ENCODE results near the gene FASLG. TPM values are rescaled to one million over a fixed set of nuclear protein-coding genes. Genes with fewer than 3 reads are reported as not detected.

FASLG gene
- total and polyA plus RNA-seq, 4 donors: 0.20 to 0.34 (median 0.30) TPM; not detected in 1

GRCh38 chr1:172670316-172670715 is 11.4 kb downstream of the FASLG start:
- Histone ChIP-seq H3K9me3 (ENCODE audit: control insufficient read depth in 4 of 4, insufficient read depth in 3 of 4, low read length in 3 of 4) (no peaks in the 10 kb centered on the region), H3K9ac (ENCODE audit: insufficient read depth in 1 of 2, low read length in 2 of 2) (no peak overlapping the region), H3K4me1 (ENCODE audit: control insufficient read depth in 5 of 5, insufficient read depth in 5 of 5, low read length in 5 of 5) (no peaks in the 10 kb centered on the region), H3K27me3 (ENCODE audit: control insufficient read depth in 3 of 3, insufficient read depth in 3 of 3, low read length in 2 of 3) (no peaks in the 10 kb centered on the region), H3K4me3 (no peak overlapping the region), H3K27ac (ENCODE audit: low read depth in 1 of 2, low read length in 1 of 2) (no peak overlapping the region), H3K36me3 (ENCODE audit: control insufficient read depth in 4 of 4, insufficient read depth in 4 of 4, low read length in 4 of 4) (no peaks in the 10 kb centered on the region)
- 74 to 75% methylated on average over 4 of the region's 4 CpGs for WGBS, 2 donors
- DNase-seq (no peak), ATAC-seq (ENCODE audit: insufficient read depth, low FRiP score) (no peak)
- no peak for TF ChIP-seq CTCF (IDR thresholded peaks at IDR 0.05; ENCODE audit: control extremely low read depth, extremely low read depth)

- TF ChIP-seq CTCF (IDR thresholded peaks at IDR 0.05; ENCODE audit: control extremely low read depth, extremely low read depth): no peak
- Histone ChIP-seq H3K9me3 (ENCODE audit: control insufficient read depth in 4 of 4, insufficient read depth in 3 of 4, low read length in 3 of 4) (no peaks in the 10 kb centered on the region), H3K36me3 (ENCODE audit: control insufficient read depth in 4 of 4, insufficient read depth in 4 of 4, low read length in 4 of 4) (no peaks in the 10 kb centered on the region), H3K4me1 (ENCODE audit: control insufficient read depth in 5 of 5, insufficient read depth in 5 of 5, low read length in 5 of 5) (no peaks in the 10 kb centered on the region), H3K9ac (ENCODE audit: insufficient read depth in 1 of 2, low read length in 2 of 2) (no peak overlapping the region), H3K4me3 (no peak overlapping the region), H3K27ac (ENCODE audit: low read depth in 1 of 2, low read length in 1 of 2) (no peak overlapping the region), H3K27me3 (ENCODE audit: control insufficient read depth in 3 of 3, insufficient read depth in 3 of 3, low read length in 2 of 3) (no peaks in the 10 kb centered on the region)
- 63 to 76% methylated on average over 4 of the region's 4 CpGs for WGBS, 2 donors
- no peak for DNase-seq
- no peak for ATAC-seq (ENCODE audit: insufficient read depth, low FRiP score)
These were observed 11.9 kb downstream of the FASLG start for GRCh38 chr1:172670791-172671190.

- Histone ChIP-seq H3K27ac (ENCODE audit: low read depth in 1 of 2, low read length in 1 of 2) (no peak overlapping the region), H3K4me1 (ENCODE audit: control insufficient read depth in 5 of 5, insufficient read depth in 5 of 5, low read length in 5 of 5) (no peaks in the 10 kb centered on the region), H3K9ac (ENCODE audit: insufficient read depth in 1 of 2, low read length in 2 of 2) (no peak overlapping the region), H3K27me3 (ENCODE audit: control insufficient read depth in 3 of 3, insufficient read depth in 3 of 3, low read length in 2 of 3) (no peaks in the 10 kb centered on the region), H3K36me3 (ENCODE audit: control insufficient read depth in 4 of 4, insufficient read depth in 4 of 4, low read length in 4 of 4) (no peaks in the 10 kb centered on the region), H3K9me3 (ENCODE audit: control insufficient read depth in 4 of 4, insufficient read depth in 3 of 4, low read length in 3 of 4) (no peaks in the 10 kb centered on the region), H3K4me3 (no peak overlapping the region)
- TF ChIP-seq CTCF (IDR thresholded peaks at IDR 0.05; ENCODE audit: control extremely low read depth, extremely low read depth): no peak
- ATAC-seq (ENCODE audit: insufficient read depth, low FRiP score) (no peak), DNase-seq (no peak)
These were observed 12.7 kb downstream of the FASLG start for GRCh38 chr1:172671591-172671990.

- no peak for TF ChIP-seq CTCF (IDR thresholded peaks at IDR 0.05; ENCODE audit: control extremely low read depth, extremely low read depth)
- H3K9ac ChIP-seq (ENCODE audit: insufficient read depth in 1 of 2, low read length in 2 of 2): no peak overlapping the region
These were observed 13.8 kb downstream of the FASLG start for GRCh38 chr1:172672720-172673119.

More at GRCh38 chr1:172672720-172673119, 13.8 kb downstream of the FASLG start:
- Histone ChIP-seq H3K27me3 (ENCODE audit: control insufficient read depth in 3 of 3, insufficient read depth in 3 of 3, low read length in 2 of 3) (no peaks in the 10 kb centered on the region), H3K36me3 (ENCODE audit: control insufficient read depth in 4 of 4, insufficient read depth in 4 of 4, low read length in 4 of 4) (no peaks in the 10 kb centered on the region), H3K4me1 (ENCODE audit: control insufficient read depth in 5 of 5, insufficient read depth in 5 of 5, low read length in 5 of 5) (no peaks in the 10 kb centered on the region), H3K9me3 (ENCODE audit: control insufficient read depth in 4 of 4, insufficient read depth in 3 of 4, low read length in 3 of 4) (no peaks in the 10 kb centered on the region), H3K4me3 (no peak overlapping the region), H3K27ac (ENCODE audit: low read depth in 1 of 2, low read length in 1 of 2) (no peak overlapping the region)
- WGBS, 2 donors: 58 to 75% methylated on average over 2 of the region's 2 CpGs
- no peak for DNase-seq
- no peak for ATAC-seq (ENCODE audit: insufficient read depth, low FRiP score)

Data from lung (tissue), 12 donors.